ENCODE results near the gene SLC51A.
A peak's percentile ranks its signal among the peaks of the same experiment; 100 is the strongest.
"Not testable (repeated sequence)": the region's sequence is repeated elsewhere in the genome, so short reads cannot be mapped to it uniquely, and the experiment has no call there.

Gene SLC51A

GRCh38 chr3:196178993-196179379 is 37.3 kb upstream of the SLC51A start:
- peak overlapping the region; percentile 72 for H3K4me2 ChIP-seq

GRCh38 chr3:196179380-196180308 is 36.7 kb upstream of the SLC51A start:
- peak overlapping the region; percentile 22; the same call in 1 of the 2 replicates for H3K9ac ChIP-seq
- peaks cover 60% of the 10 kb centered on the region for H3K4me1 ChIP-seq
- H3K27ac ChIP-seq, result peak overlapping the region; percentile 76
- H3K4me2 ChIP-seq, result peak overlapping the region; percentile 72
- H4K20me1 ChIP-seq, result no peaks in the 10 kb centered on the region
- no peaks in the 10 kb centered on the region for H3K27me3 ChIP-seq
- H3K9me3 ChIP-seq, result peaks cover 19% of the 10 kb centered on the region
- no peaks in the 10 kb centered on the region for H3K36me3 ChIP-seq
- no peak for TF ChIP-seq Cebpa-rat (IDR thresholded peaks at IDR 0.05)
- no peak overlapping the region for H3K4me3 ChIP-seq

More at GRCh38 chr3:196178993-196179379, 37.3 kb upstream of the SLC51A start:
- Histone ChIP-seq H3K9ac (0 out of 2 replicates have a peak overlapping the region, but pooled peaks have one; percentile 22), H3K36me3 (no peaks in the 10 kb centered on the region), H4K20me1 (no peaks in the 10 kb centered on the region), H3K27me3 (no peaks in the 10 kb centered on the region), H3K9me3 (peaks cover 19% of the 10 kb centered on the region), H3K4me1 (peaks cover 59% of the 10 kb centered on the region), H3K4me3 (no peak overlapping the region), H3K27ac (peak overlapping the region; percentile 76)
- TF ChIP-seq Cebpa-rat (IDR thresholded peaks at IDR 0.05), result no peak

- no peak overlapping the region for H3K4me3 ChIP-seq
- no peak for TF ChIP-seq Cebpa-rat (IDR thresholded peaks at IDR 0.05)
- H3K9ac ChIP-seq, result peak overlapping the region; percentile 17; the same call in 1 of the 2 replicates
- peak overlapping the region; percentile 76 for H3K27ac ChIP-seq
- H3K4me2 ChIP-seq, result peak overlapping the region; percentile 72
- no peaks in the 10 kb centered on the region for H4K20me1 ChIP-seq
- no peaks in the 10 kb centered on the region for H3K27me3 ChIP-seq
- peaks cover 19% of the 10 kb centered on the region for H3K9me3 ChIP-seq
- peaks cover 58% of the 10 kb centered on the region for H3K4me1 ChIP-seq
- H3K36me3 ChIP-seq, result no peaks in the 10 kb centered on the region
These were observed 36.0 kb upstream of the SLC51A start for GRCh38 chr3:196180346-196180745.

- Histone ChIP-seq H3K27me3 (no peaks in the 10 kb centered on the region), H3K4me3 (no peak overlapping the region), H3K4me1 (peaks cover 61% of the 10 kb centered on the region), H3K27ac (peak overlapping the region; percentile 80; the same call in 1 of the 2 replicates), H3K36me3 (no peaks in the 10 kb centered on the region), H3K9me3 (peaks cover 19% of the 10 kb centered on the region), H3K4me2 (peak overlapping the region; percentile 71), H3K9ac (no peak overlapping the region), H4K20me1 (no peaks in the 10 kb centered on the region)
- TF ChIP-seq Cebpa-rat (IDR thresholded peaks at IDR 0.05), result no peak
These were observed 35.2 kb upstream of the SLC51A start for GRCh38 chr3:196181127-196181546.

- H3K9ac ChIP-seq, H3K36me3 ChIP-seq, H3K9me3 ChIP-seq, H3K4me2 ChIP-seq, H3K4me3 ChIP-seq, H4K20me1 ChIP-seq, H3K27ac ChIP-seq, H3K27me3 ChIP-seq: not testable (repeated sequence)
- peaks cover 75% of the 10 kb centered on the region for H3K4me1 ChIP-seq
These were observed 32.2 kb upstream of the SLC51A start for GRCh38 chr3:196184169-196184432.

GRCh38 chr3:196184881-196185280 is 31.5 kb upstream of the SLC51A start:
- TF ChIP-seq Cebpa-rat (IDR thresholded peaks at IDR 0.05), result no peak
- Histone ChIP-seq H3K9ac (no peak overlapping the region), H3K9me3 (no peaks in the 10 kb centered on the region), H3K36me3 (no peaks in the 10 kb centered on the region), H4K20me1 (no peaks in the 10 kb centered on the region), H3K27me3 (no peaks in the 10 kb centered on the region), H3K4me3 (no peak overlapping the region), H3K27ac (no peak overlapping the region), H3K4me2 (no peak overlapping the region), H3K4me1 (peaks cover 75% of the 10 kb centered on the region)

- Histone ChIP-seq H3K27ac (peak overlapping the region; percentile 75), H3K27me3 (no peaks in the 10 kb centered on the region), H3K9me3 (no peaks in the 10 kb centered on the region), H4K20me1 (no peaks in the 10 kb centered on the region), H3K9ac (peak overlapping the region; percentile 64), H3K36me3 (no peaks in the 10 kb centered on the region), H3K4me2 (peak overlapping the region; percentile 78), H3K4me3 (no peak overlapping the region), H3K4me1 (peaks cover 67% of the 10 kb centered on the region)
- TF ChIP-seq Cebpa-rat (IDR thresholded peaks at IDR 0.05), result no peak
These were observed 29.4 kb upstream of the SLC51A start for GRCh38 chr3:196186651-196187573.

- H3K9ac ChIP-seq, result peak overlapping the region; percentile 32; the same call in 1 of the 2 replicates
These were observed 26.6 kb upstream of the SLC51A start for GRCh38 chr3:196189566-196190347.

GRCh38 chr3:196192036-196192523 is 24.3 kb upstream of the SLC51A start:
- no peaks in the 10 kb centered on the region for H3K36me3 ChIP-seq
- H4K20me1 ChIP-seq, result no peaks in the 10 kb centered on the region
- no peaks in the 10 kb centered on the region for H3K9me3 ChIP-seq
- H3K4me1 ChIP-seq, result peaks cover 74% of the 10 kb centered on the region
- peak overlapping the region; percentile 68 for H3K4me2 ChIP-seq
- H3K27ac ChIP-seq, result peak overlapping the region; percentile 78
- no peak for TF ChIP-seq Cebpa-rat (IDR thresholded peaks at IDR 0.05)
- no peaks in the 10 kb centered on the region for H3K27me3 ChIP-seq
- peak overlapping the region; percentile 33; the same call in 1 of the 2 replicates for H3K9ac ChIP-seq
- no peak overlapping the region for H3K4me3 ChIP-seq

More at GRCh38 chr3:196189566-196190347, 26.6 kb upstream of the SLC51A start:
- Histone ChIP-seq H3K27ac (peak overlapping the region; percentile 54), H3K4me1 (peaks cover 71% of the 10 kb centered on the region), H3K9me3 (no peaks in the 10 kb centered on the region), H3K27me3 (no peaks in the 10 kb centered on the region), H4K20me1 (no peaks in the 10 kb centered on the region), H3K4me3 (no peak overlapping the region), H3K4me2 (peak overlapping the region; percentile 60), H3K36me3 (no peaks in the 10 kb centered on the region)
- no peak for TF ChIP-seq Cebpa-rat (IDR thresholded peaks at IDR 0.05)

Data from BLaER1 (cell line).